ENCODE measurements around the gene FAM32A. TPM values are rescaled to one million over a fixed set of nuclear protein-coding genes. Genes with fewer than 3 reads are reported as not detected.

The FAM32A gene
- total RNA-seq, 1 experiment from 2014 or later = 140 TPM

DNA sequence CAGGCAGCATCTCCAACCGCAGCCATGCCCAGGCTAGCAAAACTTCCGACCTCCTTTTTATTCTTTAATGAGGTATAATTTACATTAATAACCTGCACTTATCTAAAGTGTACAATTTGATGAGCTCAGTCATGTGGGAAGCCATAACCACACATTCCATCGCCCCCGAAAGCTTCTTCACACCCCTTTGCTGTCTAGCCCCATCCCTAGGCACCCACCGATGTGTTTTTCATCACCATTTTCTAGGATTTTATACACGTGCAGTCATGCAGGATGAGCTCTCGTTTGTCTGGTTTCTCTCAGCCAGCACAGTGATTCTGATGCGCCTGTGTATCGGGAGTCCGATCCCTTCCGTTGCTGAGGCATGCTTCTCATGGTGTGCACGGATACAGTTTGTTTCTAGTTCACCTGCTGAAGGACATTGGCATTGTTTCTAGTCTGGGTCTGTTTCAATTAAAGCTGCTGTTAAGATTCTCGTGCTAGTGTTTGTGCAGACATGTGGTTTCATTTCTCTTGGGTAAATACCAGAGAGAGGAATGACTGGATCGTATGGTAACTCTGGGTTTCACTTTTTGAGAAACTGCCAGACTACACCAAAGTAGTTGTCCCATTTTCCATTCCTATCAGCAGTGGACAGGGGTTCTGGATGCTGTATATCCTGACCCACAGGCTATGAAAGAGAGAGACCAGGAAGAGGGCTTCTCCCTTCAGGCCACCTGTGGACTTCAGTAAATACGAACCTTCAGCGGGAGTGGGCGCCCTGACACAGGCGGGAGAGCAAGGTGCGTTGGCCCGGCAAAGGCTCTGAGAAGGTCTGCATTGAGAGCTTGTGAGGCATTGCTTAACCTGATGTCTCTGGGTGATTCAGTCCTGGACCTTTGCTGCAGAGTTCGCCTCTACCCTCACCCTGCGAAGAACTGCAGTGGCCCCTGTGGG, 17.4 kb downstream of the FAM32A start:
- no peak for DNase-seq (ENCODE audit: low read depth)

DNA sequence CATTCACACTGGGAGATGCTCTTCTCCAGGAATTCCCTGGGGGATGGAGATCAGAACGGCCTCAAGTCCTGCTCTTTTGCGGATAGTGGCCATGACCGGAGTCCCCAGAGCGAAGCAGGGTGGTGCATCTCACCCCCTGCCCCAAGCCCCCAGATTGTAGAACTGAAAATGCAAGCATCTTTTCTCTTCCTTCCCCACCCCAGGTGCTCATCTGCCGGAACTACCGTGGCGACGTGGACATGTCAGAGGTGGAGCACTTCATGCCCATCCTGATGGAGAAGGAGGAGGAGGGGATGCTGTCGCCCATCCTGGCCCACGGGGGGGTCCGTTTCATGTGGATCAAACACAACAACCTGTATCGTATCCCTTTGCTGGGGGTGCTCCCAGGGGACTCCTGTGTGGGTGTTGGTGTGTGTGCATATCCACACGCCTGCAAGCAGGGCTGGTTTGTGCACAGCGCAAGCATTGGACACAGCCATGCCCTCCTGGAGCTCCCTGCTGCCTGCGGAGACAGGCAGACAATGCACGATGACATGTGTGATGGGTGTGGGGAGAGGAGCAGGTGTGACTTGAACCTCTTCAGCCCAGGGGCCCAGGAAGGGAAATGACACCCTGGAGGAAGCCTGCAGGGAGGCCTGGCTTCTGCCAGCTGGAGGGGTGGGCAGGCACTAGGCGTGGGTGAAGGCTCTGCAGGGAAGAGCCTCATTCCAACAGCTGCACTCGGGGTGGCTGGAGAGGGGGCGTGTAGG, 18.2 kb downstream of the FAM32A start:
- no peak for DNase-seq (ENCODE audit: low read depth)

DNA sequence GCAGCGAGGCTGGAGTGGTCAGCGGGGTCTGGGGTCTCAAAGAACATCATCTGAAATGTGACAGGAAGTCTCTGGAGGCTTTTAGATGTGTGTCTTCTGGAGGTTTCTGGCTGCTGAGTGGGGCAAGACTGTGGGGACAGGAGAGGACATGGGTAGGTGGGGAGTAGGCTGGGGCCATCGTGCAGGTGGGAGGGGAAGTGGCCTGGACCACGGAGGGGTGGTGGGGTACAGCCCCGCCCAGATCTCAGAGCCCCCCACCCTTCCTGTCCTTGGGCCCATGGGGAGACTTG, 18.7 kb downstream of the FAM32A start:
- no peak for DNase-seq (ENCODE audit: low read depth)

DNA sequence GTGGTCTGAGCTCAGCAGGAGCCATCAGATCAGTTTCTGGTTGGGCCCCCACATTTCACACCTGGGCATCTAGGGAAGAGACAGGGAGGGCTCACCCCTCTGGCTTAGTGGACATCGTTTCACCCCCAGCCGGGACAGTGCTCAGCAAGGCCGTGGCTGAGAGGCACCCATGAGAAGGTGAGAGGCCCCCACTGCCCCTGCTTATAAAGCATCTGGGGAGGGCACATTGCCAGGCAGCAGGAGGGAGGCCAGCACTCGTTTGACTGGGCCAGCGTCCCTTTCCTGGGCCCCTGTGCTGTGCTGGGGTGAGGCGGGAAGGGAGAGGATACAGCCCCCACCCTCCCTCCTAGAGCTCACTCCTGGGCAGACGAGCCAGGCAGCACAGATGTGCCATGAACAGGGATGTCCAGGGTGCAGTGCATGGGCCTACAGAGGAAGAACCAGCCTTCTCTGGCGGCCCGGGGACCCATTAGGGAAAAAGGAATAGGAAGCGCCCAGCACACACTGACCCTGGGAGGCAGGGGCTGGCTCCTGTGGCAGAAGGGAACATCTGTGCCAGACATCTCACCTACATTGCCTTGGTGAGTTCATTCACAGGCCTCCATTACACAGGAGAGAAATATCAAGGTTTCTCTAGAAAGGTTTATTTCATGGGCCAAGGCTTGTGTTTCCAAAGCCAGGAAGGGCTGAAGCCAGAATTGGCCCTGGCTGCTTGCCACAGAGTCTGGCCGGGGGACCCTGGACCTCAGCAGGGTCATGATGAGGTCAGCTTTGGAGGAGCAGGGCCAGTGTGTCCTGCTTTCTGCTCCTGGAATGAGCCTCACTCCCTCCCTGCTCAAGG, 20.2 kb downstream of the FAM32A start:
- DNase-seq (ENCODE audit: low read depth) = no peak

DNA sequence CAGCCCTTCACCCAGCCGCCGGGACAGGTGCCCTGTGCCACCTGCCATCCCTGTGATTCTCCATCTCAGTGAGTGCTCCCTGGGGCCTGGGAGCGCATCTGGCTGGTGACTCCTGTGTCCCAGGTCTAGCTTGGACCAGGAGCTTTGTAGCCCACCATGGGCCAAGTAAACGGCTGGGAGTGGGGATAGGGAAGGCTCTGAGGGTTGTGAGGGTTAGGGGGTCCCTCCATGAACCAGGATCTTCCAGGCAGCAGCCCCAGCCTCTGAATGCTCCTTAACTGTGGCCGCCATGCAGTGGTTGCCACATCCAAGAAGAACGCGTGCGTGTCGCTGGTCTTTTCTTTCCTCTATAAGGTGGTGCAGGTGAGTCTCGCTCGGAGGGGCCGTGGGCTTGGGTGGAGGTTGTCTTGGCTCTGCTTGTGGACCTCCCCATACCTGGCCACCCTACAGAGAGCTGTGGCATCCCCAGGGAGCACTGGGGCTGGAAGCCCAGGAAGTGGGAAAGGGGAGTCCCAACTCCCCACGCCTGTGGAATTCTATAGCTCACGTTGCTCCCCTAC, 20.9 kb downstream of the FAM32A start:
- DNase-seq (ENCODE audit: low read depth) = no peak

DNA sequence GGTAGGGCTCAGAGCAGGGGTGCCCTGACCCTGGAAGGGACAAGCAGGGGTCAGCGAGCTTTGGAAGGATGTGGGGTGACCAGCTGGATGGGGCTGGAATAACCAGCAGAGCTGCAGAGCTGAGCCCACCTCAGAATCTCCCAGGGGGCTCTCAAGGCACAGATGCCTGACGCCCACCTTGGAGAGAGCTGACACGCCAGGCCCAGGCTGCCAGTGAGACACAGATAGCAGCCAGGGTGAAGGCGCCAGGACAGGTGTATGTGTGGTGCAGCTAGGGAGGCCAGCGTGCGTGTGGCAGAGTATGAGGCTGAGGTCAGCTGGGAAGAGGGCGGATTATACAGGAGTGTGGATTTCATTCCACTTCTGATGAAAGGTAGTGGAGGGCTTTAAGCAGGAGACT, 21.4 kb downstream of the FAM32A start:
- DNase-seq (ENCODE audit: low read depth) = no peak

DNA sequence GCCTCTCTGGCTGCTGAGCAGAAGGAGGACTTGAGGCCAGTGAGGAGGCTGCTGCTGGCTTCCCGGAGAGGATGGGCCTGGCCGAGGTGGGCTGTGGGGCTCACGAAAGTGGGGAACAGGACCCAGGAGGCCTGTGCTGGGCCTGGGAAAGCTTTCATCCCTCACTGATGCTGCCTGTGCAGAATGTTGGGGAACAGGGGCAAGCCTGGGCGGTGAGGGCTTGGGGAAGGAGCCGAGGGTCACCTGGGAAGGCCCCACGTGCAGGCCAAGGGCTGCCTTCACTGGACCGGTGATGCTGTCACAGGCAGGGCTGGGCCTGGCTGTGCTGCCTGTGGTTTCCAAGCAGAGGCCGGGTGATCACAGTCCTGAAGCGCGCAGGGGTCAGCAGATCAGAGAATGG, 21.9 kb downstream of the FAM32A start:
- no peak for DNase-seq (ENCODE audit: low read depth)

DNA sequence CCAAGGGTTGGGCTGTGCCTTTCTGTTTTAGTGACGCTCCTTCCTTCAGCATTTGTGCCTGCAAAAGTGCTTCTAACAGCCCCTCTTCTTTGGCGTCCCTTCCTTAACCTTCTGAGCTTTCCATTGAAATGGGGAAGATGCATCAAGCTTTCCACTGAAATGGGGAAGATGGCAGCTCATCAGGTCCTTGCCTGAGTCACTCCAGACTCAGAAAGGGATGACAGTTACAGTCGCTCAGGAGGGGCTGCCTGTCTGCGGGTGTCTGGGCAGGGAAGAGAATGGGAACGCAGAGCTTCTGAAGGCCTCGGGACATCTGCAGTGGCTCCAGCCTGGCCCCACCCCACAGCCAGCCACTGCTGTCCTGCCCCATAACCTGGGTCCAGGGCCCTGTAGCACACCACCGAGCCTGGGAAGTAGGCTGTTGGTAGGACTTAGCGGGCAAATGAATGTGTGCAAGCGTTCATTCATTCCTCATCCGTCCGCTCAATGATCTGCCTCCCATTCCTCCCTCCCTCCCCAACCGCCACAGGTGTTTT, 22.3 kb downstream of the FAM32A start:
- no peak for DNase-seq (ENCODE audit: low read depth)

DNA sequence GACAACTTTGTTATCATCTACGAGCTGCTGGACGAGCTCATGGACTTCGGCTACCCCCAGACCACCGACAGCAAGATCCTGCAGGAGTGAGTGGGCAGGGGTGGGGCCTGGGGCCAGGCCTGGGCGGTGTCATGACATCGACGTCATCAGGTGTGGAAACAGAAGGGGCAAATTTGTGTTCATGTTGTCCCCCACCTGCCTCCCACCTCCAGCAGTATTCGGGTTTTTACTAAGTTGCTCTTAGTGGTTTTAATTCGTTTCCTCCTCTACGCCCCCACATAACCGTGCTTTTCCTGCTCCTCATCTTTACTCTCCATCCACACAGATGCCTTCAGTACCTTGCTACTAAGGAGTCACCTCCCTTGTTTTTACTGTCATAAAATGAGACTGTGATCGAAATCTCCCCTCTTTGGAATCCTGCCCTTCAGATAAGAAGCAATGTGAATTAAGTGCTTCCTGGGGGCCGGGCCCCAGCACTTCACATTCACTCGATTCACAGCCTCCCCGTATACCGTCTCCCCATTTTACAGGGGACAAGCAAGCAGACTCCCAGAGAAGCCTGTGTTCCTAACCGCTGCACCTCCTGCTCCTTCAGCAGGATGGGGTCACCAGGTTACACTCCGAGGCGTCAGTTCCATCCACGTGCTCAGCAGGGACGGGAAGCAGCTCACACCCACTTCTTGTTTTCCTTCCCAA, 23.0 kb downstream of the FAM32A start:
- DNase-seq (ENCODE audit: low read depth) = no peak

DNA sequence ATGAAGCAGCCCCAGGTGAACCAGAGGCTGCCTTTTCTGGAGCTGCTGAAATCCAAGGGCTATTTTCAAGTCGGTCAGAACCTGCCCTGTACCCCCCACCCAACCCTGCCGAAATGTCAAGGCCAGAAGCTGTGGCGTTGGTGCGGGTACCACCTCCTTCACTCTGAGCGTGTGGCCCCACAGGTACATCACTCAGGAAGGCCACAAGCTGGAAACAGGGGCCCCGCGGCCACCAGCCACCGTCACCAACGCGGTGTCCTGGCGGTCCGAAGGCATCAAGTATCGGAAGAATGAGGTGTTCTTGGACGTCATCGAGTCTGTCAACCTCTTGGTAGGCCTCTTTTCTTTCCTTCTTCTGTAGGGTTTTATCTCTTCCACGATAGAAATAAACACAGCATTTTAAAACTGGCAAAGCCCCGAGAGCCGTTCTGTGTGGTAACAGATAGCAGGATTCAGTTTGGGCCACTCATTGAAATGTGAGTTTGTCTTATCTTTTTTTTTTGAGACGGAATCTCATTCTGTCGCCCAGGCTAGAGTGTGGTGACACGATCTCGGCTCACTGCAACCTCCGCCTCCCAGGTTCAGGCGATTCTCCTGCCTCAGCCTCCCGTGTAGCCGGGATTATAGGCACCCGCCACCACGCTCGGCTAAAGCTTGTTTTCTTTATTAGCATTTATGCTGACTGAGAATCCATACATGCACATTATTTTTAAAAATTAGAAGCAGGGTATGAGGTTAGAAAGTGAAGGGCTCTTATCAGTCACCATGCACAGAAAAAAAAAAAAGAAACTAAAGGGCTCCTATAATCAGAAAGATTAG, 23.8 kb downstream of the FAM32A start:
- no peak for DNase-seq (ENCODE audit: low read depth)

DNA sequence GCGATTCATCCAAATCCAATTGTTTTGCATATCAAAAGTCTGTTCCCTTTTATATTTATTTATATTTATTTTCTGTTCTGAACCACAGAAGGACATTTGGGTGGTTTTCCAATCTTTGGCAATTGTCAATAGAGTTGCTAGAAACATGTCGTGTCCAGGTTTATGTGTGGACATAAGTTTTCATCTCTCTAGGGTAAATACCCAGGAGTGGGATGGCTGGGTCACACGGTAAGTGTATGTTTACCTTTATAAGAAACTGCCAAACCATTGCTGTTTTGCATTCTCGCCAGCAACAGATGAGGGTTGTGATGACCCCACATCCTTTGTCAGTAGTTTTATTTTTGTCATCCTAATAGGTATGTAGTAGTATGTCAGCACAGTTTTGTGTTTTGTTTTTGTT, 25.0 kb downstream of the FAM32A start:
- DNase-seq (ENCODE audit: low read depth) = no peak

DNA sequence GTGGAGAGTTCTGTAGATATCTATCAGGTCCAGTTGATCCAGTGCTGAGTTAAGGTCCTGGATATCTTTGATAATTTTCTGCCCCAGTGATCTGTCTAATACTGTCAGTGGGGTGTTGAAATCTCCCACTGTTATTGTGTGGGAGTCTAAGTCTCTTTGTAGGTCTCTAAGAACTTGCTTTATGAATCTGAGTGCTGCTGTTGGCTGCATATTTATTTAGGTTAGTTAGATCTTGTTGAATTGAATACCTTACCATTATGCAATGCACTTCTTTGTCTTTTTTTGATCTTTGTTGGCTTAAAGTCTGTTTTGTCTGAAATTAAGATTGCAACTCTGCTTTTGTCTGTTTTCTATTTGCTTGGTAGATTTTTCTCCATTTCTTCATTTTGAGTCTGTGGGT, 27.9 kb downstream of the FAM32A start:
- DNase-seq (ENCODE audit: low read depth) = no peak

DNA sequence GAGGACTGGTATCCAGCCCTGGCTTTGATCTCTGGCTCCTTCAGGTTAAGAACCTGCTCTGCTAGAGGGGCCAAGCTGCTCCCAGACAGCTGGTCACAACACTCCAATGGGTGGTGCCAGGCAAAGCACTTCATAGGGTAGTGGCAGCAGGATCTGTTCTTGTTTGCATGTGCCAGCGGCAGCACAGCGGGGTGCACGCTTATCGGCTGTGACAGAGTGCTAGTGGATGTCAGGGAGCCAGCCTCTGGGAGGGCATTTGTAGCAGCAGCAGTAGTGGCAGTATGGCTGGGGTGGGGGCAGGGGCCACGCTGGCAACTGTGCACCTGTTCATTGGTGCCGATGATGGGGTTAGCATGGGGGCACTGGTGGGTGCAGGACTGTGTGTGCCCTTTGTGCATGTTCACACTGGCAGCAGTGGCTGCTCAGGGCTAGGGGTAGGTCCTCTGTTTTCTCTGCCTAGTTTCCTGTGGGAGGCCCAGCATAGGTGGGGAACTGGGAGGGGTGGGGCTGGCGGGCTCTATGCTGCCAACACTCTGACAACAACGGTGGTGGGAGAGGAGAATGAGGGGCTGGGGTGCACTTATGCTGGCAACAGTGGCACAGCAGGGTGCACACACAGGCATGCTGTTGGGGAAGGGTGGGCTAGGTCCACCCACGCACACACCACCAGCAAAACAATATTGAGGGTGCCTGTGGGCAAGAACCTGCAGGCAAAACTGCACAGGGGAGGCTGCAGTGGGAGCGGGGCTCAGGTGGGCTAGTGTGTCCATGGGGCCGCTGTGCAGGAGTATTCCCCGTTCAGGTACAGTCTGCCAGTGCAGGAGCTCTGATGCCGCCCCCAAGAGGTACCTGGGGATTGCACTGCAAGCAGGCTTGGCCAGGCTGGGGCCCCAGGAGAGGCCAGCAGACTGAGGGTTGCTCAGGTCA, 31.8 kb downstream of the FAM32A start:
- no peak for DNase-seq (ENCODE audit: low read depth)

DNA sequence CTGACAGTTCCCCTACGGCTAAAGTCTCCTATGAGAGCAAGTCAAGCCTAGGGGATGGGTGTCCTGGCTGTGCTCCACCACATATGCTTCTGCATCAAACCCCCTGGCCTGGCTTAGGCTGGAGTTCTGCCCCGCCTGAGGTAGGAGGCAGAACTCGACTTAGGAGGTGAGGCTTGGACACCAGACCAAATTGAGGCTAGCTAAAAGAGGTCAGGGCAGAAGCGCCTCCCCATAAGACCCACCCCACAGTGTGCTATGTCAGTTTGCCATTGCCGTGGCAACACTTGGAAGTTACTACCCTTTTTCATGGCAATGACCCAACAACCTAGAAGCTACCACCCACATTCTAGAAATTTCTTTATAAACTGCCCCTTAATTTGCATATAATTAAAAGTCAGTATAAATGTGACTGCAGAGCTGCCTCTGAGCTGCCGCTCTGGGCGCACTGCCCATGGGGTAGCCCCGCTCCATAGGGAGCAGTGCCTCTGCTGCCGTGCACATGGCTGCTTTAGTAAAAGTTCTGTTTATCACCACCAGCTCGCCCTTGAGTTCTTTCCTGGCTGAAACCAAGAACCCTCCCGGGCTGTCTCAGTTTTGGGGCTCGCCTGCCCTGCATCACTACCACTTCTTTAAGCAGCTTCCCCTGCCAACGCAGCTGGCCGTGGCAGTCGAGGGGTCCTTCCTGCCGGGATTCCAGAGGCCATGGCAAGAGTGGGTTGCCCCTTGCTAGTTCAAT, 32.7 kb downstream of the FAM32A start:
- no peak for DNase-seq (ENCODE audit: low read depth)

DNA sequence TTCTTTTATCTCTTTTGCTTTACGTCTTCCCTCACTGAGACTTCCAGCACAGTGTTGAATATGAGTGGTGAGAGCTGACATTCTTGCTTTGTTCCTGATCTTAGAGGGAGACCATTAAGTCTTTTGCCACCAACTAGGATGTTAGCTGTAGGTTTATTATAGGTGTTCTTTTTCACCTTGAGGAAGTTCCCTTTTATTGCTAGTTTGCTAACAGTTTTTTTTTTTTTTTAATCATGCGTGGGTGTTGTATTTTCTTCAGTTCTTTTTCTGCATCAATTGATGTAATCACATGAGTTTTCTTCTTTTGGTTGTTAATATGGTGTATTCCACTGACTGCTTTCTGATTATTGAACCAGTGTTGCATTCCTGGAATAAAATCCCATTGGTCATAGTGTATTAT, 33.6 kb downstream of the FAM32A start:
- DNase-seq (ENCODE audit: low read depth) = no peak

DNA sequence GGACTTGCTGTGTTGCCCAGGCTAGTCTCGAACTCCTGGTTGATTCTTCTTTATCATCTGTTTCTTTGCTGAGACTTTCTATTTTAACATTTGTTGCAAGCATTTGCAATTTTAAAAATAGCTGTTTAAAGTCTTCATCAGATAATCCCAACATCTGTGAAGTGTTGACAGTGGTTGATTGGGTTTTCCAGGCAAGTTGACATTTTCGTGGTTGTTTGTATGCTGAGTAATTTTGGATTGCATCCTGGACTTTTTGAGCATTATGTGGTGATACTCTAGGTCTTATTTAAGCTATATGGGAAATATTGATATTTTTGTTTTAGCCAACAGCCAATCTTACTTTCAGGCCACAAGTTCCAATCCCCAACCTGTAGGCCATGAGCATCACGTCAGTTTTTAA, 37.6 kb downstream of the FAM32A start:
- DNase-seq (ENCODE audit: low read depth) = no peak

DNA sequence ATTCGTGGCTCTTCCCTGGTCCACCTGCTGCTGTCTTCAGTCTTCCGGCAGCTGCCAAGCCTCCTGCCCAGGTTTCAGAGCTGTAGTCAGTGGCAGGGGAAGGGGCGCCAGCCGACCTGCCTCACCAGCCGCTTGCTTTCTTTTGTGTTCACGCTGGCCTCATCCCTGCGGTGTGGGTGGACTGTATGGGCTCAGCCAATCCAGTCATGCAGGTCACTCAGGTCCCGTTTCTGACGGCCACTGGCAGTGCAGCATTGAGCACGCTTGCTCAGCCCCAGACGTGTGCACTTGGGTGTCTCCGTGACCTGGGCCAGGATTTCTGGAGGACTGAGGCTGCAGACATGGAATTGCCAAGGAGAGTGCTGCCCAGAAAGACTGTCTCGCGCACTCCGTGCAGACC, 38.5 kb downstream of the FAM32A start:
- DNase-seq (ENCODE audit: low read depth) = no peak

DNA sequence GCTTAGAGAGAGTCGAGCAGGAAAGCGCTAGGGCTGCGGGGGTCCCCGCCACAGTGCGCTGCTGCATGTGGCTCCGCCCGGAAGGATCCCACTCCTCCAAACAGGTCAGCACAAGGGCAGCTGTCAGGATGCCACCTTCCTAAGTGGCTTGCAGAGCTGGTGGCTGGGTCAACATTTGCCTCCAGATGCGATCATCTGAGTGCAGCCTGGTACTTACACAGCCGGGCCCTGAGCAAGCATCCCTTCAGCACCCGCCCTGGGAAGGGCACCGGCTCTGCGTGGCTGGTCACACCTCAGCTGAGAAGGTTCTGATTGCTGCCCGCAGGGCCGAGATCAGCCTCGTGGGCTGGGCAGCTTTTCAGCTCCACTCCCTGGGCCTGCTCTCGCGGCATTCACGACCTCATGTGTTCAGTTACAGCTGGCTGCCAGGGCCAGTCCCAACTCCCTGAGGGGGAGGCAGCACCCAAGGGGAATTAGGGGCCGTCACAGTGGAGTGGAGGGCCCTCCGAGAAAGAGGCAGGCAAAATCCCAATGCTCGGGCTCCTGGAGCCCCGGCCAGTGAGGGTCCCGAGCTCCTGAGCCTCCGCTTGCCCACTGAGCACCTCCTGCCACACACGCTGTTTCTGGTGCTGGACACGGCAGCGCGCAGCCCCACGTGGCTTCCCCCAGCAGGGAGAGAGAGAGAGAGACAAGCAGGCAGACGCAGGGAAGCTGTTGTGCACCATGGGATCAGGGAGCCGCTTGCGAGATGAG, 39.3 kb downstream of the FAM32A start:
- DNase-seq (ENCODE audit: low read depth) = no peak

All from RPMI7951 (cell line).